HEK293 (cell line): ENCODE measurements around the gene ZNF530.

Source experiments
- EGR2 ChIP-seq: fragments of 450-650 bp; formaldehyde crosslinking; IDR thresholded peaks from 2 replicates; pipeline ENCODE4 v1.5.1; 2016; ENCODE audit warnings: low read depth, missing biosample characterization, missing genetic modification characterization
- GLIS2 ChIP-seq: fragments of 450-650 bp; formaldehyde crosslinking; IDR thresholded peaks from 2 replicates; pipeline ENCODE4 v1.5.1; 2016; ENCODE audit warnings: missing biosample characterization, missing genetic modification characterization
- HOXD13 ChIP-seq: sonication (generic); formaldehyde crosslinking; IDR thresholded peaks from 2 replicates; pipeline ENCODE4 v1.8.0; 2022; ENCODE audit warnings: missing genetic modification reagents, borderline replicate concordance
- INSM2 ChIP-seq: fragments of 450-650 bp; formaldehyde crosslinking; IDR thresholded peaks from 2 replicates; pipeline ENCODE4 v1.5.1; 2016; ENCODE audit warnings: missing biosample characterization, missing genetic modification characterization
- KLF17 ChIP-seq: fragments of 450-650 bp; formaldehyde crosslinking; IDR thresholded peaks from 2 replicates; pipeline ENCODE4 v1.5.1; 2016; ENCODE audit warnings: missing biosample characterization, missing genetic modification characterization
- KLF7 ChIP-seq: fragments of 450-650 bp; formaldehyde crosslinking; IDR thresholded peaks from 2 replicates; pipeline ENCODE4 v1.5.1; 2016; ENCODE audit warnings: missing biosample characterization, missing genetic modification characterization, borderline replicate concordance
- KLF8 ChIP-seq: fragments of 450-650 bp; formaldehyde crosslinking; IDR thresholded peaks from 2 replicates; pipeline ENCODE4 v1.5.1; 2016; ENCODE audit warnings: missing biosample characterization, missing genetic modification characterization
- MZF1 ChIP-seq: fragments of 450-650 bp; formaldehyde crosslinking; IDR thresholded peaks from 2 replicates; pipeline ENCODE4 v1.5.1; 2017; ENCODE audit warnings: missing biosample characterization, missing genetic modification characterization, borderline replicate concordance
- PRDM2 ChIP-seq: fragments of 450-650 bp; formaldehyde crosslinking; IDR thresholded peaks from 2 replicates; pipeline ENCODE4 v1.5.1; 2016; ENCODE audit warnings: missing biosample characterization, missing genetic modification characterization, borderline replicate concordance
- TCF7L2 ChIP-seq: IDR thresholded peaks from 2 replicates; pipeline ENCODE4 v1.6.1; 2011; ENCODE audit warnings: low read depth, mild to moderate bottlenecking, inconsistent platforms, low read length, moderate library complexity, borderline replicate concordance
- TRIM28 ChIP-seq: IDR thresholded peaks from 2 replicates; pipeline ENCODE4 v1.6.1; 2011; ENCODE audit warnings: low read length, control low read depth, borderline replicate concordance
- TSHZ1 ChIP-seq: fragments of 450-650 bp; formaldehyde crosslinking; IDR thresholded peaks from 2 replicates; pipeline ENCODE4 v1.5.1; 2016; ENCODE audit warnings: missing biosample characterization, missing genetic modification characterization, borderline replicate concordance
- ZBTB8A ChIP-seq: fragments of 450-650 bp; formaldehyde crosslinking; IDR thresholded peaks from 2 replicates; pipeline ENCODE4 v1.5.1; 2016; ENCODE audit warnings: missing biosample characterization, missing genetic modification characterization
- ZNF114 ChIP-seq: fragments of 450-650 bp; formaldehyde crosslinking; IDR thresholded peaks from 2 replicates; pipeline ENCODE4 v1.5.0; 2017; ENCODE audit warnings: missing biosample characterization, missing genetic modification characterization
- ZNF155 ChIP-seq: fragments of 450-650 bp; formaldehyde crosslinking; IDR thresholded peaks from 2 replicates; pipeline ENCODE4 v1.5.1; 2016; ENCODE audit warnings: missing biosample characterization, missing genetic modification characterization
- ZNF175 ChIP-seq: fragments of 450-650 bp; formaldehyde crosslinking; IDR thresholded peaks from 2 replicates; pipeline ENCODE4 v1.5.1; 2016; ENCODE audit warnings: missing biosample characterization, missing genetic modification characterization
- ZNF19 ChIP-seq: fragments of 450-650 bp; formaldehyde crosslinking; IDR thresholded peaks from 2 replicates; pipeline ENCODE4; 2016; ENCODE audit warnings: missing biosample characterization, missing genetic modification characterization, low read depth
- ZNF211 ChIP-seq: fragments of 450-650 bp; formaldehyde crosslinking; IDR thresholded peaks from 2 replicates; pipeline ENCODE4 v1.5.1; 2016; ENCODE audit warnings: low read depth, missing biosample characterization, missing genetic modification characterization
- ZNF223 ChIP-seq: fragments of 450-650 bp; formaldehyde crosslinking; IDR thresholded peaks from 2 replicates; pipeline ENCODE4 v1.5.1; 2016; ENCODE audit warnings: missing biosample characterization, missing genetic modification characterization
- ZNF324 ChIP-seq: fragments of 450-650 bp; formaldehyde crosslinking; IDR thresholded peaks from 2 replicates; pipeline ENCODE4 v1.5.1; 2016; ENCODE audit warnings: missing biosample characterization, missing genetic modification characterization
- ZNF416 ChIP-seq: fragments of 450-650 bp; formaldehyde crosslinking; IDR thresholded peaks from 2 replicates; pipeline ENCODE4 v1.5.1; 2016; ENCODE audit warnings: missing biosample characterization, missing genetic modification characterization
- ZNF48 ChIP-seq: fragments of 450-650 bp; formaldehyde crosslinking; IDR thresholded peaks from 2 replicates; pipeline ENCODE4 v1.5.1; 2016; ENCODE audit warnings: missing biosample characterization, missing genetic modification characterization
- ZNF549 ChIP-seq: fragments of 450-650 bp; IDR thresholded peaks from 2 replicates; pipeline ENCODE4 v1.5.1; 2018; ENCODE audit warnings: missing biosample characterization, missing genetic modification characterization, mild to moderate bottlenecking, inconsistent platforms, moderate library complexity
- ZNF560 ChIP-seq: fragments of 450-650 bp; formaldehyde crosslinking; IDR thresholded peaks from 2 replicates; pipeline ENCODE4 v1.5.1; 2017; ENCODE audit warnings: missing biosample characterization, missing genetic modification characterization, borderline replicate concordance
- ZNF571 ChIP-seq: fragments of 450-650 bp; formaldehyde crosslinking; IDR thresholded peaks from 2 replicates; pipeline ENCODE4 v1.5.0; 2017; ENCODE audit warnings: missing biosample characterization, missing genetic modification characterization
- ZNF610 ChIP-seq: fragments of 450-650 bp; formaldehyde crosslinking; IDR thresholded peaks from 2 replicates; pipeline ENCODE4 v1.5.1; 2016; ENCODE audit warnings: missing biosample characterization, missing genetic modification characterization, borderline replicate concordance
- ZNF664 ChIP-seq: fragments of 450-650 bp; formaldehyde crosslinking; IDR thresholded peaks from 2 replicates; pipeline ENCODE4 v1.5.1; 2016; ENCODE audit warnings: missing biosample characterization, missing genetic modification characterization
- ZNF707 ChIP-seq: fragments of 450-650 bp; formaldehyde crosslinking; IDR thresholded peaks from 2 replicates; pipeline ENCODE4 v1.5.1; 2016; ENCODE audit warnings: missing biosample characterization, missing genetic modification characterization
- ZNF843 ChIP-seq: fragments of 450-650 bp; formaldehyde crosslinking; IDR thresholded peaks from 2 replicates; pipeline ENCODE4 v1.5.1; 2016; ENCODE audit warnings: missing biosample characterization, missing genetic modification characterization
- ZSCAN30 ChIP-seq: fragments of 450-650 bp; IDR thresholded peaks from 2 replicates; pipeline ENCODE4 v1.5.1; 2018; ENCODE audit warnings: missing biosample characterization, mild to moderate bottlenecking, missing genetic modification characterization, moderate library complexity

ZNF530 gene

GRCh38 chr19:57599761-57600383 is at the start of gene ZNF530 (continued):
- TF ChIP-seq KLF8 (peak; percentile 70; the same call in 1 of the 2 replicates), TRIM28 (no peak), MZF1 (no peak), ZNF549 (tag by site-specific recombination) (peak; percentile 77), ZNF223 (tag by site-specific recombination) (no peak), EGR2 (tag by site-specific recombination) (no peak), ZNF843 (tag by site-specific recombination) (peak; percentile 42; the same call in 1 of the 2 replicates), KLF17 (tag by site-specific recombination) (no peak), INSM2 (tag by site-specific recombination) (no peak), ZNF416 (tag by site-specific recombination) (no peak), ZNF114 (tag by site-specific recombination) (no peak), ZNF19 (tag by site-specific recombination) (no peak), PRDM2 (tag by site-specific recombination) (no peak), GLIS2 (no peak), ZNF324 (no peak), ZNF571 (no peak), KLF7 (tag by site-specific recombination) (no peak), TCF7L2 (no peak), ZBTB8A (tag by site-specific recombination) (peak; percentile 43; the same call in 1 of the 2 replicates), ZNF560 (tag by site-specific recombination) (no peak), ZNF664 (tag by site-specific recombination) (no peak), ZNF707 (no peak), HOXD13 (CRISPR knock-in tag) (no peak), ZNF48 (tag by site-specific recombination) (no peak), ZNF610 (tag by site-specific recombination) (peak; percentile 77; the same call in 1 of the 2 replicates), TSHZ1 (tag by site-specific recombination) (peak; percentile 37; the same call in 1 of the 2 replicates), ZNF211 (tag by site-specific recombination) (no peak), ZNF175 (tag by site-specific recombination) (no peak), ZNF155 (tag by site-specific recombination) (no peak), ZSCAN30 (tag by site-specific recombination) (peak; percentile 59)
